ENCODE measurements around the gene MDH2.
"Not testable (repeated sequence)": the region's sequence is repeated elsewhere in the genome, so short reads cannot be mapped to it uniquely, and the experiment has no call there.

MDH2 gene

GRCh38 chr7:76072243-76073148 lies 24.6 kb downstream of the MDH2 start:
- DNase-seq, result no peak

GRCh38 chr7:76073335-76073990 lies 25.6 kb downstream of the MDH2 start:
- no peak for DNase-seq

- no peak for DNase-seq
Observed at GRCh38 chr7:76074306-76074971, 26.5 kb downstream of the MDH2 start.

GRCh38 chr7:76074972-76075370 lies 27.1 kb downstream of the MDH2 start:
- DNase-seq, result no peak

GRCh38 chr7:76076995-76077394 lies 29.1 kb downstream of the MDH2 start:
- DNase-seq, result no peak

- DNase-seq, result no peak
Observed at GRCh38 chr7:76077435-76077834, 29.5 kb downstream of the MDH2 start.

GRCh38 chr7:76080204-76080603 lies 32.3 kb downstream of the MDH2 start:
- no peak for DNase-seq

- not testable (repeated sequence) for DNase-seq
Observed at GRCh38 chr7:76084115-76084514, 36.2 kb downstream of the MDH2 start.

GRCh38 chr7:76086070-76086469 lies 38.2 kb downstream of the MDH2 start:
- DNase-seq, result no peak

- not testable (repeated sequence) for DNase-seq
Observed at GRCh38 chr7:76087362-76087791, 39.5 kb downstream of the MDH2 start.

GRCh38 chr7:76089865-76090475 lies 42.1 kb downstream of the MDH2 start:
- no peak for DNase-seq

GRCh38 chr7:76091506-76091905 lies 43.6 kb downstream of the MDH2 start:
- no peak for DNase-seq

GRCh38 chr7:76093531-76093930 lies 45.6 kb downstream of the MDH2 start:
- DNase-seq, result not testable (repeated sequence)

GRCh38 chr7:76094326-76094725 lies 46.4 kb downstream of the MDH2 start:
- DNase-seq, result not testable (repeated sequence)

GRCh38 chr7:76095908-76096307 lies 48.0 kb downstream of the MDH2 start:
- DNase-seq, result no peak

GRCh38 chr7:76101693-76102437 lies 54.0 kb downstream of the MDH2 start:
- DNase-seq, result not testable (repeated sequence)

- DNase-seq, result not testable (repeated sequence)
Observed at GRCh38 chr7:76103788-76104187, 55.9 kb downstream of the MDH2 start.

- not testable (repeated sequence) for DNase-seq
Observed at GRCh38 chr7:76106130-76106529, 58.2 kb downstream of the MDH2 start.

GRCh38 chr7:76106893-76107292 lies 59.0 kb downstream of the MDH2 start:
- no peak for DNase-seq

- no peak for DNase-seq
Observed at GRCh38 chr7:76108540-76109233, 60.8 kb downstream of the MDH2 start.

GRCh38 chr7:76113042-76113630 lies 65.2 kb downstream of the MDH2 start:
- DNase-seq, result not testable (repeated sequence)
